ENCODE measurements around the gene JAML.

DNA sequence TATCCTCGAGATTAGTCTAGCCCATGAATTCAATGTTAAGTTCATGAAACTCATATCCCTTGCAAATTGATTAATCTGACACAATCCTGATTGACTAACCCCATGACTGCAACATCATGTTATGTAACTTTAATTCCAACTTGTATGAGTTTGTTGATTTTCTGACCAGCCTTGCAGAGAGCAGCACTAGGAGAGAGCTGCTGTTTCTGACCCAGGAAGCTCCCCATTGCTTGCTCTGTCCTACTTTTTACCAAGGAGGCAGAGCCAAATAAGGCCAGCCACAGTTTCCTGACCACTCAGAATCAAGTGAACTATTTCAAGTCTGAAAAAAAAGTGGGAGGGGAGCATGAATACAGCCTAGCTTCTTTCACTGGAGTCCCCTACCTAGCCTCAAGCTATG, 14.1 kb upstream of the JAML start:
- TF ChIP-seq, protein P1, sequence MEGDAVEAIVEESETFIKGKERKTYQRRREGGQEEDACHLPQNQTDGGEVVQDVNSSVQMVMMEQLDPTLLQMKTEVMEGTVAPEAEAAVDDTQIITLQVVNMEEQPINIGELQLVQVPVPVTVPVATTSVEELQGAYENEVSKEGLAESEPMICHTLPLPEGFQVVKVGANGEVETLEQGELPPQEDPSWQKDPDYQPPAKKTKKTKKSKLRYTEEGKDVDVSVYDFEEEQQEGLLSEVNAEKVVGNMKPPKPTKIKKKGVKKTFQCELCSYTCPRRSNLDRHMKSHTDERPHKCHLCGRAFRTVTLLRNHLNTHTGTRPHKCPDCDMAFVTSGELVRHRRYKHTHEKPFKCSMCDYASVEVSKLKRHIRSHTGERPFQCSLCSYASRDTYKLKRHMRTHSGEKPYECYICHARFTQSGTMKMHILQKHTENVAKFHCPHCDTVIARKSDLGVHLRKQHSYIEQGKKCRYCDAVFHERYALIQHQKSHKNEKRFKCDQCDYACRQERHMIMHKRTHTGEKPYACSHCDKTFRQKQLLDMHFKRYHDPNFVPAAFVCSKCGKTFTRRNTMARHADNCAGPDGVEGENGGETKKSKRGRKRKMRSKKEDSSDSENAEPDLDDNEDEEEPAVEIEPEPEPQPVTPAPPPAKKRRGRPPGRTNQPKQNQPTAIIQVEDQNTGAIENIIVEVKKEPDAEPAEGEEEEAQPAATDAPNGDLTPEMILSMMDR (IDR thresholded peaks at IDR 0.05) = no peak
- no peak for TF ChIP-seq POLR2A (IDR thresholded peaks at IDR 0.05)
